ENCODE data around the gene ZSCAN1. TPM values are rescaled to one million over a fixed set of nuclear protein-coding genes. Genes with fewer than 3 reads are reported as not detected.

Gene ZSCAN1
- polyA plus RNA-seq, 1 of the 3 experiments (the other 2 are of a cell fraction), result not detected

GRCh38 chr19:58022283-58022660 is 11.6 kb upstream of the ZSCAN1 start:
- Histone ChIP-seq H3K79me2 (ENCODE audit: insufficient read depth) (no peaks in the 10 kb centered on the region), H2AFZ (ENCODE audit: low read depth) (no peak overlapping the region), H3K27me3 (ENCODE audit: insufficient read depth) (no peaks in the 10 kb centered on the region), H3K9me3 (no peaks in the 10 kb centered on the region), H3K4me1 (ENCODE audit: control insufficient read depth in 1 of 2, insufficient read depth in 2 of 2, low read depth in 1 of 2, low read length in 1 of 2) (no peaks in the 10 kb centered on the region), H4K20me1 (ENCODE audit: insufficient read depth) (no peaks in the 10 kb centered on the region), H3K9me2 (no peaks in the 10 kb centered on the region), H3K36me3 (replicated peaks in 1 of 2; ENCODE audit: control insufficient read depth in 1 of 2, insufficient read depth in 2 of 2, low read length in 1 of 2) (no peaks in the 10 kb centered on the region), H3K9ac (no peak overlapping the region), H3K27ac (ENCODE audit: low read depth in 2 of 2, low read length in 1 of 2) (no peak overlapping the region), H3K4me3 (ENCODE audit: low read depth in 2 of 2, low read length in 1 of 2) (no peak overlapping the region), H3F3A (replicated peaks; ENCODE audit: insufficient read depth) (no peaks in the 10 kb centered on the region), H3K4me2 (no peak overlapping the region)
- CTCF ChIA-PET, result interaction anchor here (1.3 kb wide), 1 partner anchor 133 kb away, joined by 5 read pairs; no protein-coding TSS in a partner anchor
- TF ChIP-seq RXRA (IDR thresholded peaks at IDR 0.05; ENCODE audit: borderline replicate concordance, low read depth), result no peak
- TF ChIP-seq NFIC (IDR thresholded peaks at IDR 0.05; ENCODE audit: borderline replicate concordance), result no peak
- TF ChIP-seq FOSL2 (IDR thresholded peaks at IDR 0.05; ENCODE audit: borderline replicate concordance, low read depth), result no peak
- TF ChIP-seq, protein P1, sequence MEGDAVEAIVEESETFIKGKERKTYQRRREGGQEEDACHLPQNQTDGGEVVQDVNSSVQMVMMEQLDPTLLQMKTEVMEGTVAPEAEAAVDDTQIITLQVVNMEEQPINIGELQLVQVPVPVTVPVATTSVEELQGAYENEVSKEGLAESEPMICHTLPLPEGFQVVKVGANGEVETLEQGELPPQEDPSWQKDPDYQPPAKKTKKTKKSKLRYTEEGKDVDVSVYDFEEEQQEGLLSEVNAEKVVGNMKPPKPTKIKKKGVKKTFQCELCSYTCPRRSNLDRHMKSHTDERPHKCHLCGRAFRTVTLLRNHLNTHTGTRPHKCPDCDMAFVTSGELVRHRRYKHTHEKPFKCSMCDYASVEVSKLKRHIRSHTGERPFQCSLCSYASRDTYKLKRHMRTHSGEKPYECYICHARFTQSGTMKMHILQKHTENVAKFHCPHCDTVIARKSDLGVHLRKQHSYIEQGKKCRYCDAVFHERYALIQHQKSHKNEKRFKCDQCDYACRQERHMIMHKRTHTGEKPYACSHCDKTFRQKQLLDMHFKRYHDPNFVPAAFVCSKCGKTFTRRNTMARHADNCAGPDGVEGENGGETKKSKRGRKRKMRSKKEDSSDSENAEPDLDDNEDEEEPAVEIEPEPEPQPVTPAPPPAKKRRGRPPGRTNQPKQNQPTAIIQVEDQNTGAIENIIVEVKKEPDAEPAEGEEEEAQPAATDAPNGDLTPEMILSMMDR (IDR thresholded peaks at IDR 0.05), result no peak
- TF ChIP-seq MAX (IDR thresholded peaks at IDR 0.05; ENCODE audit: low read depth), result no peak
- TF ChIP-seq FOXJ3 (CRISPR knock-in tag; IDR thresholded peaks at IDR 0.05), result no peak
- no peak for TF ChIP-seq SIN3A (IDR thresholded peaks at IDR 0.05; ENCODE audit: borderline replicate concordance, low read depth, low read length)
- no peak for TF ChIP-seq EZH2phosphoT487 (IDR thresholded peaks at IDR 0.05; ENCODE audit: borderline replicate concordance, low read depth)
- no peak for TF ChIP-seq POLR2AphosphoS5 (IDR thresholded peaks at IDR 0.05; ENCODE audit: low read depth, low read length)
- TF ChIP-seq TCF12 (IDR thresholded peaks at IDR 0.05), result no peak
- no peak for TF ChIP-seq RCOR1 (IDR thresholded peaks at IDR 0.05; ENCODE audit: low read length)
- TF ChIP-seq RFX5 (IDR thresholded peaks at IDR 0.05; ENCODE audit: low read length), result no peak
- no peak for TF ChIP-seq TEAD4 (IDR thresholded peaks at IDR 0.05; ENCODE audit: borderline replicate concordance, insufficient read depth)
- TF ChIP-seq EP300 (IDR thresholded peaks at IDR 0.05; ENCODE audit: borderline replicate concordance in 1 of 2, low read depth in 1 of 2, low read length in 1 of 2), result no peak
- TF ChIP-seq USF1 (IDR thresholded peaks at IDR 0.05; ENCODE audit: borderline replicate concordance, low read depth), result no peak
- no peak for TF ChIP-seq NRF1 (IDR thresholded peaks at IDR 0.05; ENCODE audit: low read depth, low read length)
- no peak for TF ChIP-seq MEF2A (IDR thresholded peaks at IDR 0.05; ENCODE audit: borderline replicate concordance, low read depth)
- TF ChIP-seq ZBTB33 (IDR thresholded peaks at IDR 0.05; ENCODE audit: borderline replicate concordance, low read depth), result no peak
- no peak for TF ChIP-seq TAF1 (IDR thresholded peaks at IDR 0.05; ENCODE audit: borderline replicate concordance, low read depth, low read length)
- WGBS (ENCODE audit: low lambda C conversion rate), result 28% methylated on average over 4 of the region's 4 CpGs
- DNase-seq, result no peak
- POLR2A ChIA-PET, result no interaction called here

Data from SK-N-SH (cell line).